Duodenal mucosa (tissue), 2 donors: Measurements from ENCODE around the gene TMEM154.

Experiments
- H3K27ac ChIP-seq: one replicate; pipeline ENCODE4 v1.7.0; 2013; ENCODE audit warnings: low read depth, low read length
- H3K27me3 ChIP-seq, 2 donors: one replicate each; pipeline ENCODE4 v1.7.0; 2013; ENCODE audit warnings: low read length in 2 of 2, control low read depth in 1 of 2; ENCODE audit not compliant: insufficient read depth in 2 of 2, control insufficient read depth in 1 of 2
- H3K36me3 ChIP-seq, 2 donors: one replicate each; pipeline ENCODE4 v1.7.0; 2013; ENCODE audit warnings: low read length in 2 of 2, control low read depth in 1 of 2; ENCODE audit not compliant: insufficient read depth in 2 of 2, control insufficient read depth in 1 of 2
- H3K4me1 ChIP-seq, 2 donors: one replicate each; pipeline ENCODE4 v1.7.0; 2013; ENCODE audit warnings: low read length in 2 of 2, control low read depth in 1 of 2; ENCODE audit not compliant: insufficient read depth in 2 of 2, control insufficient read depth in 1 of 2
- H3K4me3 ChIP-seq, 2 donors: one replicate each; pipeline ENCODE4 v1.7.0; 2013; ENCODE audit warnings: low read length in 2 of 2, low read depth in 1 of 2
- H3K9ac ChIP-seq, 2 donors: one replicate each; pipeline ENCODE4 v1.7.0; 2013; ENCODE audit warnings: low read length in 2 of 2, low read depth in 1 of 2
- H3K9me3 ChIP-seq, 2 donors: one replicate each; pipeline ENCODE4 v1.7.0; 2013; ENCODE audit warnings: low read length in 2 of 2, control low read depth in 1 of 2; ENCODE audit not compliant: control insufficient read depth in 1 of 2

The TMEM154 gene

GRCh38 chr4:152571296-152571695 lies 108.5 kb downstream of the TMEM154 start:
- Histone ChIP-seq H3K4me1 (no peaks in the 10 kb centered on the region), H3K9me3 (no peaks in the 10 kb centered on the region), H3K27ac (no peak overlapping the region), H3K36me3 (no peaks in the 10 kb centered on the region), H3K9ac (no peak overlapping the region), H3K27me3 (no peaks in the 10 kb centered on the region), H3K4me3 (no peak overlapping the region)
